Muscle of leg (tissue), 16 donors: ENCODE data around the gene CPNE9. TPM values are rescaled to one million over a fixed set of nuclear protein-coding genes. Genes with fewer than 3 reads are reported as not detected.

ENCODE experiments used
- DNase-seq: peaks from one replicate; pipeline ENCODE4 v3.0.0; 2013
- H3K27ac ChIP-seq: one replicate; pipeline ENCODE4 v1.5.1; 2013; ENCODE audit warnings: mild to moderate bottlenecking, low read length, control low read depth
- H3K27me3 ChIP-seq: one replicate; pipeline ENCODE4 v1.6.1; 2013; ENCODE audit warnings: low read length; ENCODE audit not compliant: control insufficient read depth, insufficient read depth
- H3K36me3 ChIP-seq: one replicate; pipeline ENCODE4 v1.6.1; 2013; ENCODE audit warnings: low read length; ENCODE audit not compliant: control insufficient read depth, insufficient read depth
- H3K4me1 ChIP-seq: one replicate; pipeline ENCODE4 v1.6.1; 2013; ENCODE audit warnings: low read length; ENCODE audit not compliant: control insufficient read depth, insufficient read depth
- H3K4me3 ChIP-seq: one replicate; pipeline ENCODE4 v1.5.1; 2013; ENCODE audit warnings: low read length, control low read depth
- H3K9me3 ChIP-seq: replicated peaks from 2 replicates; pipeline ENCODE4 v1.6.1; 2013; ENCODE audit warnings: low read depth, low read length; ENCODE audit not compliant: control insufficient read depth
- WGBS: methylation state at CpG from one replicate; pipeline ENCODE4 v1.1.5; 2013; ENCODE audit warnings: missing lambda C conversion rate; ENCODE audit not compliant: insufficient coverage; 5-methylcytosine and 5-hydroxymethylcytosine counted together
- long read RNA-seq, 11 donors: transcript quantifications; one replicate each; lab custom pipeline, GENCODE V29; 2026
- polyA plus RNA-seq, 8 donors: library from polyadenylated mRNA; unstranded; fragments of 120-200 nt; gene quantifications; one replicate each; pipeline versions ENCODE4 v1.2.1 to v1.2.3, GENCODE V29; 2013; ENCODE audit warnings: inconsistent platforms in 1 of 8, low replicate concordance in 1 of 8; ENCODE audit not compliant: insufficient read length in 8 of 8, insufficient read depth in 1 of 8
- total RNA-seq: library from RNA; stranded (reverse); fragments of 120-200 nt; gene quantifications from one replicate; pipeline ENCODE4 v1.2.4, GENCODE V29; 2013

Gene CPNE9
- 0.09 TPM for total RNA-seq
- under 1 TPM in 2 of 8 donors, not detected in 6; 0.06 to 0.14 TPM for polyA plus RNA-seq
- long read RNA-seq, donor 1, result 0 reads
- long read RNA-seq, donor 2, result 0 reads
- long read RNA-seq, donor 3, result 0 reads
- long read RNA-seq, donor 4, result 0 reads
- long read RNA-seq, donor 5, result 0 reads
- long read RNA-seq, donor 6, result 0 reads
- long read RNA-seq, donor 7, result 0 reads
- long read RNA-seq, donor 8, result 0 reads
- long read RNA-seq, donor 9, result 0 reads
- long read RNA-seq, donor 10, result 0 reads
- long read RNA-seq, donor 11, result 0 reads

- Histone ChIP-seq H3K4me1 (peaks cover 12% of the 10 kb centered on the region), H3K27me3 (peaks cover 20% of the 10 kb centered on the region), H3K4me3 (no peak within 1 kb of the TSS), H3K36me3 (peaks cover 27% of the 10 kb centered on the region), H3K9me3 (no peaks in the 10 kb centered on the region), H3K27ac (no peak within 1 kb of the TSS)
- no peak for DNase-seq
- 2% methylated on average over 55 of the region's 56 CpGs for WGBS
These were observed at the start of gene CPNE9 for GRCh38 chr3:9703736-9704346. TSS of gene CPNE9 (plus strand) at chr3:9703833. CDS start at chr3:9703997, 164 bp downstream.

GRCh38 chr3:9659849-9660248, 43.8 kb upstream of the CPNE9 start:
- H3K27ac ChIP-seq, result no peak overlapping the region
- no peaks in the 10 kb centered on the region for H3K27me3 ChIP-seq
- peaks cover 63% of the 10 kb centered on the region for H3K36me3 ChIP-seq
- no peak for DNase-seq
- no peaks in the 10 kb centered on the region for H3K4me1 ChIP-seq
- no peaks in the 10 kb centered on the region for H3K9me3 ChIP-seq
- 94% methylated on average over 3 of the region's 4 CpGs for WGBS
- no peak overlapping the region for H3K4me3 ChIP-seq

GRCh38 chr3:9660972-9661371, 42.7 kb upstream of the CPNE9 start:
- H3K27ac ChIP-seq, result no peak overlapping the region
- 81% methylated on average over 4 of the region's 6 CpGs for whole genome bisulfite sequencing
- H3K4me1 ChIP-seq, result no peaks in the 10 kb centered on the region
- no peaks in the 10 kb centered on the region for H3K9me3 ChIP-seq
- no peak for DNase-seq
- peaks cover 61% of the 10 kb centered on the region for H3K36me3 ChIP-seq
- no peak overlapping the region for H3K4me3 ChIP-seq
- no peaks in the 10 kb centered on the region for H3K27me3 ChIP-seq

DNA sequence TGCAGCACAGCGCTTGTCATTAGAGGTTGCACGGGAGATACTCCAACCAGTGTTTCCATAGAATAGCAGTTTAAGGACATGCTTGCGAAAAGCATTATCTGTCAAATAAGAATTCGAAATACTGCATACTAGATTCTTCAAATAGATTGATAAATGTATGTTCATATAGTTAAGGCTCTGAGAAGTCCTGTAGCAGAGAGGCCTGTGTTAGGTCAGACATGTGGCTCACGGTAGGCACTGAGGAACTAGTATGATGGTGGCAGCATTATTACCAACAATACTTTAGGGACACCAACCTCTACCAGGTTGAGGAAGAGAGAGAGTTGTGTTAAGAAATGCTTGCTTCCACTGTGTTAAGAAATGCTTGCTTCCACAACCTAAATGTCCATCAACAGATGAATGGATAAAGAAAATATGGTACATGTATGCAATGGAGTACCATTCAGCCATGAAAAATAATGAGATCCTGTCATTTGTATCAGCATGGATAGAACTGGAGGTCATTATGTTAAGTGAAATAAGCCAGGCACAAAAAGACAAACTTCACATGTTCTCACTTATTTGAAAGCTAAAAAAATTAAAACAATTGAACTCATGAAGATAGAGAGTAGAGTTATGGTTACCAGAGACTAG, 39.4 kb upstream of the CPNE9 start:
- Histone ChIP-seq H3K4me1 (no peaks in the 10 kb centered on the region), H3K9me3 (no peaks in the 10 kb centered on the region), H3K27ac (no peak overlapping the region), H3K4me3 (no peak overlapping the region), H3K27me3 (no peaks in the 10 kb centered on the region), H3K36me3 (peaks cover 67% of the 10 kb centered on the region)
- WGBS, result 100% methylated on average over 2 of the region's 5 CpGs
- no peak for DNase-seq

GRCh38 chr3:9666704-9667445, 36.8 kb upstream of the CPNE9 start:
- no peak overlapping the region for H3K4me3 ChIP-seq
- H3K9me3 ChIP-seq, result no peaks in the 10 kb centered on the region
- no peak for DNase-seq
- no peak overlapping the region for H3K27ac ChIP-seq
- WGBS, result 83% methylated on average over 3 of the region's 7 CpGs
- H3K36me3 ChIP-seq, result peaks cover 70% of the 10 kb centered on the region
- H3K27me3 ChIP-seq, result no peaks in the 10 kb centered on the region
- H3K4me1 ChIP-seq, result no peaks in the 10 kb centered on the region

DNA sequence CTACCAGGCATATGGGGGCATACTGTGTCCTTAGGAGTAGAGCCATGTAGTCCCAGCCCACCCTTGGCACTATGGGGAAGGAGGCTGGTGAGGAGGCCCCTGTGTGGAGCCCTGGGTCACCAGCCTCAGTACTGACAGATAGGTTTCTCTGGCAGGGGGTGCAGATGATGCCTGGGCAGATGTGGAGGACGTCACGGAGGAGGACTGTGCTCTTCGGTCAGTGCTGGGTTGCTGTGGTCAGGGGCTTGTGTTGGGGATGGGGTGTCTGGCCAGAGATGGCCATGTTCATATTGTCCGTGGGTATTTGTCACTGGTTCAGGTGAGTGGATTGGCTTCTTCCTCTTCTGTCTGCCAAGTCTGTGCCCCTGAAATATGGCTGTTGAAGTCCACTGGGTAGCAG, 34.4 kb upstream of the CPNE9 start:
- H3K4me1 ChIP-seq, result no peaks in the 10 kb centered on the region
- H3K27me3 ChIP-seq, result no peaks in the 10 kb centered on the region
- peaks cover 75% of the 10 kb centered on the region for H3K36me3 ChIP-seq
- H3K27ac ChIP-seq, result no peak overlapping the region
- H3K9me3 ChIP-seq, result no peaks in the 10 kb centered on the region
- no peak overlapping the region for H3K4me3 ChIP-seq
- DNase-seq, result no peak
- WGBS, result 95% methylated on average over 4 of the region's 4 CpGs

GRCh38 chr3:9669720-9670432, 33.8 kb upstream of the CPNE9 start:
- DNase-seq, result no peak
- WGBS, result 83% methylated on average over 2 of the region's 4 CpGs
- Histone ChIP-seq H3K27me3 (no peaks in the 10 kb centered on the region), H3K36me3 (peaks cover 74% of the 10 kb centered on the region), H3K27ac (no peak overlapping the region), H3K9me3 (no peaks in the 10 kb centered on the region), H3K4me3 (no peak overlapping the region), H3K4me1 (no peaks in the 10 kb centered on the region)

DNA sequence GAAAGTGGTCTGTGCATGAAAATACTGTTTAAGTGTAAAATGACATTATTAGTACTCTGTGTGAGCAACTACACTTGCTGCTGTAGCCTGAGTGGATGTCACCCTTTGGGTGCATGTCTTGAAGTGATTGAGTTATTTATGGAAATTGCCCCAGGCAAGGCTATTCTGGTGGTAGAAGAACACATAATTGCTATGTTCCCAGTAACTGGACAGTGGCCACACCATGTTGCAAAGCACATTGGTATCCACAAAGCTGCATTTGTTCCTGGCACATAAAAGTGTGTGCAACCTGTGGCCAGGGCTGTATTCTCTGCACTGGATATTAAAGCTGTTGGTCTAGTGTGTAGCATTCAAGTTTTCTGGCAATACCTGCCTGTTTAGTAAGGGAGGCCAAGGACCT, 30.6 kb upstream of the CPNE9 start:
- peaks cover 7% of the 10 kb centered on the region for H3K4me1 ChIP-seq
- no peak for DNase-seq
- no peak overlapping the region for H3K27ac ChIP-seq
- H3K9me3 ChIP-seq, result no peaks in the 10 kb centered on the region
- no peak overlapping the region for H3K4me3 ChIP-seq
- H3K27me3 ChIP-seq, result no peaks in the 10 kb centered on the region
- peaks cover 71% of the 10 kb centered on the region for H3K36me3 ChIP-seq

DNA sequence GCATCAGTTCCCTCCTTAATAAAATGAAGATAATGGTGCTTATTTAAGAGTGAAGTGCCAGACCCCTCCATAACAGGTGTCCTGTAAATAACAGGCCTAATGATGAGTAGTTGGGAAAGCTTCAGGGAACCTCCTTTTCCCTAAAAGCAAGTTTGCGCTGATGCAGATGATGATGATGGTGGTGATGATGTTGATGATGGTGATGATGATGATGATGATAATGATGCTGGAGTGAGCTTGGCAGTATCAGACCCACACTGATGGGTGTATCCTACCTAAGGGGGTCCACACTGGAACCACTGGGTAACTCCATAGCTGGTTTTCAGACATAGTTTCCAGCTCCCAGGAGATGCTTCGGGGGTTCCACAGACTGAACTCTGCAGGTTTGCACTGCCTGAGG, 29.9 kb upstream of the CPNE9 start:
- Histone ChIP-seq H3K27me3 (no peaks in the 10 kb centered on the region), H3K36me3 (peaks cover 71% of the 10 kb centered on the region), H3K4me3 (no peak overlapping the region), H3K4me1 (peaks cover 7% of the 10 kb centered on the region), H3K27ac (no peak overlapping the region), H3K9me3 (no peaks in the 10 kb centered on the region)
- WGBS, result 93% methylated on average over 2 of the region's 2 CpGs
- DNase-seq, result no peak
